ENCODE results near the gene SOX6.

Gene SOX6

DNA sequence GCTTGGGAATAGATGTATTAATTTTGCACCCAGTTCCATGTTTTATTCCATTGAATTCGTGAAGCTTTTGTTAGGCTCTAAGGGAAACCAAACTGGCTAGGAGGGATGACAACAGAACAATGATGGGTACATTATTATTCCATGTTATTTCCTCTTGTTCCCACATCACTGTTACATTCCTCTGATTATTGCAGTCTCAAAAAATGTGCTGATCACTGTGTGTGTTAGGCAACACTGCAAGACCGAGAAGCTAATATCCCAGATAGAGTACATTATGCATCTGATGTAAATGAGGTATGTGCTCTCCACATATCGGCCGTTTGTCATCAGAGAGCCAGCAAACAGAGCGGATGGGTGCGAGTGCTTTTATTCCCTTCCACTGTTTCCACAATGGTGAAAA lies 327.9 kb downstream of the SOX6 start:
- DNase-seq, result no peak

DNA sequence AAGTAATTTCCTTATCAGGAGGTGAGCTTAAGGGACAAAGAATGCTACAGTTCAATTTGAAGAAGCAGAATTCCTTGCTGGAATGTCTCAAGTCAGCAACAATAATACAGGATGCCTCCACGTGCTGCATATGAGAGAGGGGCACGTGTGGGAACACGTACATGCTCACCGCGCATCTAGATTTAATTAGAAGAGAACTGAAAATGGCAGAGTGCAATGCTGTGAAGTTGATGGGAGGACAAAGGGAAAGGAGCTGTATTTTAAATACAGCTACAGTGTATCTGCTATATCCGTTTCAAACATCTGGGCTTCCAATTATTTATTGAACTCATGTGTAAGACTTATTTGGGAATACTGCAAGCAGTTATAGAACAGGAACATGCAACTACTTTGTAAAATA lies 328.7 kb downstream of the SOX6 start:
- no peak for DNase-seq

DNA sequence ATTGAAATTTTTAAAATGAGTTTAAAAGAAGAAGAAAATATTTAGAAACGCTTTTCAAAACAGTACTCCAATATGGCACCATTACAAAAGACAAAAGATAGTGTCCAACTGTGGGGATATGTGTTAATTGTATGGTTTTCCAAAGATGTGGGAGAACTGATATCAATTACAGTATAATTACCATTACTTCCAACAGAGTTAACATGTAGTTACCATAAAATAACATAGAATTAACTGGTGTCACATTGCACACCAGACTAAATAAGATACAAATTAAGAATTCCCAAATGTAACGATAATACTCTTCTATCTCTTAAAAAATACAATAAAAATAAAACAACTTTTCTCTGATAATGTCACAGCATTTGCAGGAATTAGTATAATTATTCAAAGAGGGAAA lies 329.5 kb downstream of the SOX6 start:
- peak; percentile 17 for DNase-seq

DNA sequence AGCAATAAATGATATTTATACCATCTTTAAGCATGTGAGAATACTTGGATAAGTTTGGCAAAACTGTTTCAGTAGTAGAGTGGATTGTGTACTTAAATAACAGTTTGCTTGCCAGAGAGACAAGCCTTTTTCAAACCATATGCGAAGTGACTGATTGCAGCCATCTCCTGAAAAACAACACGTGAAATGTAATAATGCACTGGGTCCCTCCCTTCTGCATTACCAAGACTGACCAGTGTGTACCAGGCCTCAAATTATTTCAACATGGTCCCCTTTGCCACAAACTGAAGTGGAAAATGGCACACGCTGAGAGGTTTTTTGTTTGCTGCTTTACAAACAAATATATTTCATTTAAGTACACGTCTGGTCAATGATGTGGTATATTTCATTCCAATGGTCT lies 337.4 kb downstream of the SOX6 start:
- DNase-seq, result no peak

DNA sequence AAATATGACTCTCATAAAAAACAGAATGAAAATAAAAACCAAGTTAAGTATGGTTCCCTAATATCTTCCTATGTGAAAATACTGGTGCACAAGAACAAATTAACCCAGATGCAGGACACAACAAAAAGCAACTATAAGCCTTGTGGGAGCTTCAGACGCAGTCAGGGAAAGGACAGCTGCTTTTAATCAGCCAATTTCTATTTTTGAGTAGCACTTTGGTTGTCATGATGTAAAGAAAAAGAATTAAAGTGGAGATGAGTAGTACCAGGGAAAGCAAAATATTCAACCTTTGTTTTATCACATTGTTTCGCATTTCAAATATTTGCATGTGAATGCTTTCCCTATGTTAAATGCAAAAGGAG lies 339.9 kb downstream of the SOX6 start:
- no peak for DNase-seq

DNA sequence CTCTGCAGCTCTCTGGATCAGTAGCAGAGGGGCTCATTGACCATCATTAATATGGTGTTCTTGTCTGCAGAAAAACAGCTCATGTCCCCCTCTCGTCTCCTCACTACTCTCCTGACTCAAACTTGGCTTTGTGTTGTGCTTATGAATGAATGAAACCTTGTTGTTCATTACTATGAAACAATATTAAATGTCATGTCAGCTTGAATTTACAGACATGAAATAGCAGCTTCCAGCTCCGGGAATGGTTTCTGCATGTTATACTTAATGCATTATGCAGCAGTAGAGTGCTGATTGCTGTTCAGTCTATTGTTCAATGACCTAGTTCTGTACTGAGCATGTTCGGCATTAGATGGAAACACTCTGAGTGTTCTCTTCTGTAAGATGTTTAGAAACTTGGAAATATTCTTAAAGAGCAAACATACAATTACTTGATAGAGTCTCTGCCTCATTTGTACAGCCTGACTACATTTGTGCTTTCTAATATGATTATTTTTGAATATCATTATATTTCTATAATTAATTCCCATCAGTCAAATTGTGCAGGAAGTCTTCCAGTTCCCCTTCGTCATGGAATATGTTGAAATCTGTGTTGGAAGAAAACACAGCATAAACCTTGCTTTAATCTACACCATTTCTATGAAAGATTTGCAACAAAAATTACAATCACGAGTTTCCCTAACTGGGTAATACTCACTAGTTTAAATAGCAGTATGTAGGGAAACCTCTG lies 340.4 kb downstream of the SOX6 start:
- DNase-seq, result no peak

DNA sequence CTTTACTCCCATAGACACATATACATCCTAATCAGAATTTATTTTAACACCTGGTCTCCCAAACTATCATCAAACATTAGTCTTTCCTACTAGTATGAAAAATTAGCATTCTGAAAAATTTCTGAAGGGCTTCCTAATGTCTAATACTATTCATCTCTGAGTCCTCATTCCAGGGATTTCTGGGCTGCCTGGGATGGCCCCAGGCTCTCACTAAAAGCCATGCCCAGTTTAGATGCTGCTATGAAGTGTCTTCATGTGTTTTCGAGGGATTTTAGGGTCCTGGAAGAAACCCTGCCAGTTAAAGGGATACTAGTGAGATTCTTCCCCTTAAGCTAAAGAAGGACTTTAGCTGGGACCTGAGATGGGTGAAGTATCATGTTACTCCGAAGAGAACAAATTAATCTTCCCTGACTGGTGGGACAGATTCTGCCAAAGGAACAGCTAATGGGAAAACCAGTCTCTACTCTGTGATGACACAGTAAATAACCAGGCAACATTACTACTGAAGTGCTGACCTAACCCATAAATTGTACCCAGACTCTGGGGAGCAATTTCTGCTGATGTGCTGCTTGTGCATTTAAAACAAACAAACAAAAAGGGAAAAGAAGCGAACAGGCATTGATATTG lies 342.6 kb downstream of the SOX6 start:
- DNase-seq, result no peak

DNA sequence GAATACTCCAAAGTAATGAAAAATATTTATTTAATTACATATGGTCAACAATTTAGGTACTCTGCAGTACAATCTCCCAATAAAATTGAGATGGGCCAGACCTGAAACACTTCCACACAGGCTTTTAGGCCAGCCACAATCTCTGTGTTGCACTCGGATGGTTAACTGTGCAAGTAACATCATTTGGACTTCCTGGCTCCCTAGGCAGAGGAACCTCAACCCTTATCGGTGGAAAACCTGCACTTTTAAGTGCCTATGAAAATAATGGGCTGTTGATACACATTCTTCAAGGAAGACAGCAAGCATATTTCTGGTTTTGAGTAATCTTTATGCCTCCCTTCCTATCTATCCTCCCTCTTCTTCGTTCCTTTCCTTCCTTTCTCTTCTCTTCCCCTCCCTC lies 343.1 kb downstream of the SOX6 start:
- DNase-seq, result no peak

DNA sequence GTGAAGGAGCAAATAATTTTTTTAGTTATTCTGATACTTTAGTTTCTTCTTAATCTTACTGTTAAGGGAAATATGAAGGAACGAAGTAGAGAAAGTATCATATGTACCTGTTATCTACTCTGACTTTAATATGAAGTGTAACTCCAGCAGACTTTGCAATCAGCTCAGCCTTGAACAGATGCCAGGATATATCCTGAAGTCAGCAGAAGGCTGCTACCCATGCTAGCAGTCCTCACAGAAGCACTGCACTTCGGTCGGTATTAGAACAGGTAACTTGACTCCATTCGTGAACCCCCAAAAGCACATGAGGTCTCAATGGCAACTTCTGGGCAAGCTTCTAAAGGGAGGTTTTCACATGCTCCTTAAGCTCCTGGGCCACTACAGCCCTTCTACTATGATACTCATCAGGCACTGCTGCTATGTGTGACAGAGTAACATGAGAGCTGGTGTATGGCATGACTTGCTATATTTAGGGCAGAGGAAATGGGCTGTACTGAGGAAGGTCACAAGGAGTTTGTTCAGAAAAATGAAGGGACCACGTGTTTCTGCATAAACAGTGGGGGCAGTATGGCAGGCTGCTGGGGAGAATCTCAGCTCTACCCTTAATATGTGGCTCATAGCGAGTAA lies 344.1 kb downstream of the SOX6 start:
- DNase-seq, result no peak

DNA sequence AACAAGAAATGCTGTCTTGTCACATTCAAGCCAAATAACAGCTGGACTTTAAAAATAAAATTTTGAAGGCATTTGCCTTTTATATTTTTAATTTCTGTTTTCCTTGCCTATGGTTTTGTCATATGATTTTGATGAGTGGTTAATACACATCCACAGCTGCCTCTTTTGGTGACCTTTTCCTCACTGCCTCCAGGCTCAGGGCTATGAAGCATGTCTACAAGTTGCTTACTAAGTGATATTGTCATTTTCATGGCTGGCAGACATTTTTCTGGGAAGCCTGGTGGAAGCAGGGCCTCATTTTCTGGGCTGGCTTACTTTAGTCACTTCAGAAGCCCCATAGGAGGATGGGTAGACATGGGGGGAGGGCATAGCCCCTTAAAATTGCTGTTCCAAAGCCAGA lies 344.9 kb downstream of the SOX6 start:
- DNase-seq, result no peak

DNA sequence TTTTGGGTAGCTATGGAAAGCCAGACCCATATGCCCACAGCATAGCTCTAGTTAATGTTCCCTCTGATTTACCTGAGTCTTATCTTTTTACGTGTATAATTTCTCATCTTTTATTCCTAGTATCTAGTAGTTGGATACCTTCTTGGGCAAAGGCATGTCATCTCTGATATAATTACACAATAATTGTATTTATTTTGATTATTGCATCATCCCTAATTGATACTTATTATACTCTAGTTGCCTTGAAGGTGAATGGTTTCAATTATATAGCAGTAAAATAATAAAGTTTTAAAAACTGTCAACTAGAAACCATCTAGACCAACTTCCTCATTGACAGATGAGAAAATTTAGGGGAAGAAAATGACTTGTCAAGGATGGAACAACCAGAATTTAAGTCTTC lies 347.3 kb downstream of the SOX6 start:
- no peak for DNase-seq

DNA sequence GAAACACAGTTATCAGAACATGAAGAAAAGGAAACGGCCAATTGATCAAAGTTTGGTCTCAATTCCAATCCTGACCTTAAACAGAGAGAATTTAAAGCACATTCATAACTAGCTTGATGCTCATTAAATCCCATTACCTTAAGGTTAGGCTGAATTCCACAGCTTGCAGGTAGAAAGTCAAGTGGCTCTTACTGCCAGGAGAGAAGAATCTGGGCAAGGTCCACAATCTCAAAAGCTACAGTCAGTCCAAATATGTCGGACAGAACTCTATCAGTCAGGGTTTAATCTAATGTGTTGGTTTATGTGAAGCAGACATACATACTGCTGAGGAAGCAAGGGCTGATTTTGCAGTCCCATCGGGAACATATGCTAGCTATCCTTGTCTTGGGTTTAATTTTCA lies 348.8 kb downstream of the SOX6 start:
- DNase-seq, result no peak

DNA sequence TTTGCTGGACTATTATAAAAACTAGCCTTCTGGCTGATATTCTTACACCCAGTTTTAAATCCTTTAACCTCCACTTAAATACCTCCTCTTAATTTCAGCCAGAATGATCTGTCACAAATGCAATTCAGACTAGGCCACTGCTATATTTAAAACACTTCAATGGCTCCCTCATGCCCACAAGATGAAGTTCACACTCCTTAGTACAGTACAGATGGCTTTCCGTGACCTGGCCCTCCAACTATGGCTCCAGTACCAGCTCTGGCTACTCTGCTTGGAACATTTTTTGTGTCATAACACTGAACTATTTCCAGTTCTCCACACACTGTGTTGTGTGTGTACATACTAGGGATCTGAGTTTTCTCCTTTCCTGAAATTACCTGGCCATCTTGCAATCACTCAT lies 353.4 kb downstream of the SOX6 start:
- DNase-seq, result no peak

DNA sequence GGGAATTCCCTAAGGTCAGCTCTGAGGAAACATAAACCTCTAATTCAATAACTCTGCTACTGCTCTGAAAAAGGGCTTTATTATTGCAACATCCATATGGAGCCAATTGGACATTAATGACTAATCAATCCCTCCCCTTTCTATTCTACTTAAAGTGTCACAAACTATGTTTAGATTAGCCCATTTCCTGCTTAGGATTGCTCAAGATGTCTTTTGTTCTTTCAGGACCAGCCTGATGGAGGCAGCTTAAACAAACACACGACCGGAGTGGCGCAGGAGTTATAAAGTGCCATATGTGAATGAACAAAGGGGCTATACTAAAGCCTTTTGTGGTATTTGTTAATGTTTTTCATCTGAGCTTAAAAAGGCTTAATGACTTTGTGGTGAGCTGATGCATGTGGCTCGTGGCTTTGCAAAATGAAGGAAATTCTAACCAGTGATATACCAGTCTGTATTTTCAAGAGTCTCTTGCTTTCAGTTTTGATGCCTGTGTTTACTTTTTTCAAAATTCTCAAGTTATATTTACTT lies 354.4 kb downstream of the SOX6 start:
- peak; percentile 38 for DNase-seq

DNA sequence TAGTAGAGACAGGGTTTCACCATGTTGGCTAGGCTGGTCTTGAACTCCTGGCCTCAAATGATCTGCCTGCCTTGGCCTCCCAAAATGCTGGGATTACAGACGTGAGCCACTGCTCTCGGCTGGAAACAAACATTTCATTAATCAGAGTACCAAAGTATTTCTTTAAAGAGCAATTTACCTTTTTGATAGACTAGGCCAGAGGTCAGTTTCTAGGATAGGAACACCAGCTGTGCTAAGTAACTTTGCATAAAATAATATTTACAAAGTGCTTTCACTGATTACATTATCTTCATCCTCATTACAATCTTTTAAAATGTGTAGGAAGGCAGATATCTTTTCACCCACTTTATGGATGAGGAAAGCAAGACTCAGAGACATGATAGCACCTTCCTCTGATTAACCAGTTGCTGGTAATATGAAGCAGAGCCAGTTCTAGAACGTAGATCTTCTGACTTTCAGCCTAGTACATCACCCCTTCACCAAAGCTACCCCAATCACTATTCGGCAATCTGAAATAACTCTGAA lies 355.2 kb downstream of the SOX6 start:
- no peak for DNase-seq

DNA sequence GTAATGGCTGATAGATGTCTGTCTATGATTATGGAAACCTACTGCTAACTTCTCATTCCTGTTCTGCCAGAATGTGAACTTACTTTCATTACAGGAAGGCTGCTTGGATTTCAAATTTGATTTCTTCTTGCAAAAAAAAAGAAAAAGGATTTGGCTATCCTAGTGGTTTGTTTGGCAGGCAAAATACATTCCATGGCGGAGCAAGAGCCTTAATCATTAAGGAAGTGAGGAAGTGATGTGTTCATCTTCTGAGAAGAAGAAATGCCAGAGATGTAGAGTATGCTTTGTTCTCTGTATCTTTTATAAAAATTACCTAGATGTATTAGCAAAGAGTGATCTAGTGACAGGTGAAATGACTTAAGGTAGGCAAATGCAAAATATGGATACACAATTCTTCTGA lies 356.3 kb downstream of the SOX6 start:
- DNase-seq, result no peak

DNA sequence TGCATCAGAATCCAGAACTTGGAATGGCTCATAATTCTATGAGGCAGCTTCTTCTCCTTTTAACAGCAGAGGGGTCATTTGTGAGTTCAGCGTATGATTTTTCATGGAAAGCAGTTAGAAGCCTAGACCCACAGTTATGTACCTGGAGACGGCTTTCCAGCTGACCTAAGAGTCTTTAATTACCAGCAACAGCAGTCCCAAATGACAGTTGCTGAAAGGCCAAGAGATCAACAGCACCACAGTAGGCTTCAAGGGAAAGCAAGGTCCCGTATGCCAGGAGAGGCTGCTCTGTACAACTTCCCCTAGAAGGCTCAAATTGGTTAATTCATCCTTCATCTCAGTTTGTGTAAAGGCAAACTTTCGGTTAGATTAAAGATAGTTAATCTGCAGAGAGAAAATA lies 363.0 kb downstream of the SOX6 start:
- DNase-seq, result no peak

DNA sequence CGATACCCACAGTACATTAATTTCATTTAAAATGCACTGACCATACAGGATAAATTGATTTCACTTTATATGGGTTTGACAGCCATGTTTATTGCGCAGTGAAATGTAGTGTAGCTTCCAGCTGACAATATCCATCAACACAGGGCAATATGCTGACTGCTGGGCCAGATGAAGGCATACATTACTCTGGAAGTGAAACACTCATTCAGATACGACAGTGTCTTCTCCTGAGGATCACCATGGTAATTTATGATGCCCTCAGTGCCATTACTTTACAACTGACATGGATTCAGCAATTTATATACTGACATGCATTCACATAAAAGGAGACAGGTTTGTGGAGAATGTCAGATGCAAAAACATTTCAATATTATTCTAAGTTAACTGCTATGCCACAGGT lies 365.1 kb downstream of the SOX6 start:
- no peak for DNase-seq

DNA sequence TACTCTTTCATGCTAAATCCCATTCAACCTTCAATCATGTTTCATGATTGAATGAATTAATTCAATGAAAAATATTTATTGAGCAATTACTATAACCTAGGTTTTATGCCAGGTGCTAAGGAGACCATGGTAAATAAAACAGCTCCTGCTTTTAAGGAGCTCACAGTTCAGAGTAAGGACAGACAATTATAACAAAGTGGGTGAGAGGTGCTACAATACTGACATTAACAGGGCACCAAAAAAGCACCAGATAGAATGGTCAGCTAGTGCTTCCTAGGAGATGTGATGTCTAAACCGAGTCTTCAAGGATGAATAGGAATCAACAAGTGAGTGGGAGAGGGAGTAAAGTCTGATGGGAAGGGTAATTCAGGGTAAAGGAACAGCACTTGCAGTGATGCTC lies 366.7 kb downstream of the SOX6 start:
- DNase-seq, result no peak

DNA sequence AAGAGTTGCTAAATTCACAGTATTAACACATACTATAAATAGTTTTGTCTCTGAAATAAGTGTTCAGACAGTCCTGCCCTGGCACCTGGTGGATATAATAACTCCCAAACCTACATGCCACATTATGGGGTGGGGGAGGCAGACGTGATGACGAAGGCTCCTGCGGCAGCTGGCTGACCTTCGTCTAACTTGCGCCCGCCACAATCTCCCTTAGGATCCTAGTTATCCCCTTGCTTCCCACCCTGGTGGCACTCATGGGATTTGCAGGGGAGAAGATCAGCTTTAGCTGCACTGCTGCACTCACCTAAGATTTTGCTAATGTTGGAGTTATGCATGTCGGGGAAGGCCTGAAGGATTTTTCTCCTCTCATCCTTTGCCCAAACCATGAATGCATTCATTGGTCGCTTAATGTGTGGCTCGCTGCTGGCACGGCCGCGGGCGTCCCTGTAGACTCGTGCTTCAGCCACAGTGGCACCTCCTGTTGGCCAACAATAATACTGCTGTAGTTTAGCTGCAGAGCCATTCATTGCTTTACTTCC lies 367.6 kb downstream of the SOX6 start:
- DNase-seq, result no peak

DNA sequence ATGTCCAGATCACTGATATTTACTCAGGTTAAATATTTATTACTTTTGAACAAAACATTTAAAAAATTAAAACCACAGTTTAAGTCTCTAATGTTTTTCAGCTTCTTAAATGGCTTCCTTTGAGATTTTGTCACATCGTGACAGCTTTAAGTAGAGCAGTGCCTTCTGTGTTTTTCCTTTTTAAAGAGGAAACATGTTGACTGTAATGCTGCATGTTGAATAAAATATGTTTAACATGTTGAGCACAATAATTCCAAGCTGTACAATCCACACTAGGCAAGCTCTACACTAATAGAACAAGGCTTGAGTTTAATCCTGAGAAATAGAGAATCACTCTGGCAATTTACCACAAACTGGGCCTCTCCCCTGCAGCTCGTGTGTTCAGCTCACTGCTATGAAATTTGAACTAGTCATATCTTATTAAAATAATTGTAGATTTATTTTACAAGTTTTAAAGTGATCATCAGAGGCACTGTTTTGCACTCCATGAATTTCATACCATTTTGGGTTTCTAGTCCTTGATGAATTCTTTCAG lies 368.3 kb downstream of the SOX6 start:
- DNase-seq, result no peak

DNA sequence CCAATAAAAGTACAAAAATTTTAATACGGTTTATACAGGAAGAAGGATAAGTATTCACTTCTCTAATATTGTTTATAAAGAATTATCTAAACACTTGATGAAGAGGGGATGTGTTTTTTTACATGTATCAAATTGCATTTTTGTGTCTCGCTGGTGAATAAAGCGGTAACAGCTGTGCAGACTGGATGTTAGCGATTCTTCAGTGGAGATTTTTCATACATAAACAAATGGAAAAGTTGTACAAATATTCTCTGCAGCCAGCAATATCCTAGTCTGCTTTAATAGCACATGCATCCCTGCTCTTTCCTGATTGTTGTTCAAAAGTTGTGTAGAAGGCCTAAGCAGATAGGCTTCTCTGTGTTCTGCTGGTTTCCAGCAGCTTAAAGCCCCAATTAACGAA lies 369.3 kb downstream of the SOX6 start:
- no peak for DNase-seq

DNA sequence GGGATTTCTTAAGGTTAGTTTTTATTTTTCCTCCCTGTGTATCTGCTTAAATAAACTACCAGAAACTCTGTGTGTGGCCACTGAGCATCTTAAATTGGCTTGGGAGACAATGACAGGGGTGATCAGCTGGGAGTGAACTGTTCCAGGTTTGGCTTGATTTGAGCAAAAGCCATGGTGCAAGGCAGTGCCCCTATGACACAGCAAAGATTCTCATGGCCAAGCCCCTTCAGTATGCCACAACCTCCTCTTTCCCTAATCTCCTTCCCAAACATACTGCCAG lies 370.5 kb downstream of the SOX6 start:
- no peak for DNase-seq
